AG10803 (cell line): Measurements from ENCODE around the gene KCNG2.

Experiments used
- DNase-seq: peaks from one replicate; pipeline ENCODE4 v3.0.0; 2010; ENCODE audit warnings: low read depth
- H3K4me3 ChIP-seq: 2 replicates; pipeline ENCODE4 v1.5.1; 2011; ENCODE audit warnings: mild to moderate bottlenecking, low read length, control low read depth
- TF ChIP-seq, protein P1 (sequence below): conservative IDR thresholded peaks from 2 replicates; pipeline ENCODE4 v1.5.1; 2011; ENCODE audit warnings: mild to moderate bottlenecking, low read length, control low read depth, inconsistent platforms

Gene KCNG2

DNA sequence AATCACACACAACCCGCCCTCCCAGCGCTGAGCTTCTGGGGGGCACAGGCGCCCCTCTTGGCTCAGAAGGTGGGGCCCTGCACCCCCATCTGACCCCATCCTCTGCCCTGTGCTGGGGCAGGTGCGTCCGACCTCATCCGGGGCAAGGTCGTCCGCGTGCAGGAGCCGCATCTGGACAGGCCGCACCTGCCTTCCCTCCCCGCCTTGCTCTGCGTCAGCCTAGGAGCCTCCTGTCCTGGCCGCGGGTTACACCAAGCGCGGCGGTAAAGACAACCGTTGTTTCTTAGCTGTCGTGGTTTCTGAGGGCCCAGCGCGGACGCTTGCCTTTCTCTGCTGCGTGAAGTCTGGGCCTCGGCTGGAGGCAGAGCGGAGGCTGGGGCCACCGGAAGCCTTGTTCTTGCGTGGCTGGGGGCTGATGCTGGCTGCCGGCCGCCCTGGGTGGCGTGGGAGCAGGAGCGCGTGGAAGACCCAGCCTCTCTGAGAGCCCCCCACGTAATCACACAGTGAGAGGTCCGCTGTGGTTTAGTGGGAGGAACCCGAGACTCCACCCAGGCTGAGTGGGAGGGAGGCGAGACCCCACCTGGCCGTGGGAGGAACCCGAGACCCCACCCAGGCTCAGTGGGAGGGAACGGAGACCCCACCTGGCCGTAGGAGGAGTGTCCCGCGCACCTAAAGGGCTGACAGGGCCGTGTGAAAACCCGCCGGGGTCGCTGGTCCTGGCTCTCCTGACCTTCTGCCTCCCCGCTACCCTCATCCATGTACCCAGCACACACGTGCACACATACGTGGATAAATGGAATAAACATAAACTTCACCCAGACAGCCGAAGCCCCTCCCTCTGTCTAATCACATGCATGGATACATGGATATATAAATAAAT lies 51.8 kb downstream of the KCNG2 start:
- no peak for DNase-seq
- TF ChIP-seq, protein P1, sequence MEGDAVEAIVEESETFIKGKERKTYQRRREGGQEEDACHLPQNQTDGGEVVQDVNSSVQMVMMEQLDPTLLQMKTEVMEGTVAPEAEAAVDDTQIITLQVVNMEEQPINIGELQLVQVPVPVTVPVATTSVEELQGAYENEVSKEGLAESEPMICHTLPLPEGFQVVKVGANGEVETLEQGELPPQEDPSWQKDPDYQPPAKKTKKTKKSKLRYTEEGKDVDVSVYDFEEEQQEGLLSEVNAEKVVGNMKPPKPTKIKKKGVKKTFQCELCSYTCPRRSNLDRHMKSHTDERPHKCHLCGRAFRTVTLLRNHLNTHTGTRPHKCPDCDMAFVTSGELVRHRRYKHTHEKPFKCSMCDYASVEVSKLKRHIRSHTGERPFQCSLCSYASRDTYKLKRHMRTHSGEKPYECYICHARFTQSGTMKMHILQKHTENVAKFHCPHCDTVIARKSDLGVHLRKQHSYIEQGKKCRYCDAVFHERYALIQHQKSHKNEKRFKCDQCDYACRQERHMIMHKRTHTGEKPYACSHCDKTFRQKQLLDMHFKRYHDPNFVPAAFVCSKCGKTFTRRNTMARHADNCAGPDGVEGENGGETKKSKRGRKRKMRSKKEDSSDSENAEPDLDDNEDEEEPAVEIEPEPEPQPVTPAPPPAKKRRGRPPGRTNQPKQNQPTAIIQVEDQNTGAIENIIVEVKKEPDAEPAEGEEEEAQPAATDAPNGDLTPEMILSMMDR: no peak
- no peak overlapping the region for H3K4me3 ChIP-seq

DNA sequence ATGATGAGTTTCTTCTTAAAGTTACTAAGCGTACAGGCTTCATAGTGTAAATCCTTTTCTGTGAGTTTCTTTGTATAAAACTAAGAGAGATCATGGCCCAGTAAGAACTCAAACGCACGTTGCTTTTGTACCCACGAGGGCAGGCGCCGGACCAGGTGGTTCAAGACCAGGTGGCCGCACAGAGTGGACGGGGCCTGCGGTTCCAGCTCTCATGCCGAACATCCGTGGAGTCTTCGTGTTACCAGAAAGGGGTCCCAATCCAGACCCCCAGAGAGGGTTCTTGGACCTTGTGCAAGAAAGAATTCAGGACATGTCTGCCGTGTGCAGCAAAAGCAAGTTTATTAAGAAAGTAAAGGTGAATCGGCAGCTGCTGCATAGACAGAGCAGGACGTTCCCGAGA lies 53.0 kb downstream of the KCNG2 start:
- no peak for DNase-seq
- H3K4me3 ChIP-seq: no peak overlapping the region
- TF ChIP-seq, protein P1: no peak

DNA sequence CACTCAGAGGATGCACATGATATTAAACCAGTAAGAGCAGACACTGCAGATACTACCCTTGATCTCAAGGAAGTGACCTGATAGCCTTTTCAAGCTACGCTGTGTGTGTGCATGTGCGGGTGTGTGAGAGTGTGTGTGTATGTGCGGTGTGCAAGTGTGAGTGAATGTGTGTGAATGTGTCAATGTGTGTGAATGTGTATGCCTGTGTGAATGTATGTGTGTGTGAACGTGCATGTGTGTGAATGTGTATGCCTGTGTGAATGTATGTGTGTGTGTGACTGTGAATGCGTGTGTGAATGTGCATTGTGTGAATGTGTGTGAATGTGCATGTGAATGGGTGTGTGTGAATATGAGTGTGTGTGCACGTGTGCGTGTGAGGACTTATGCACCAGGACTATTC lies 53.8 kb downstream of the KCNG2 start:
- DNase-seq: no peak
- TF ChIP-seq, protein P1: no peak
- no peak overlapping the region for H3K4me3 ChIP-seq

DNA sequence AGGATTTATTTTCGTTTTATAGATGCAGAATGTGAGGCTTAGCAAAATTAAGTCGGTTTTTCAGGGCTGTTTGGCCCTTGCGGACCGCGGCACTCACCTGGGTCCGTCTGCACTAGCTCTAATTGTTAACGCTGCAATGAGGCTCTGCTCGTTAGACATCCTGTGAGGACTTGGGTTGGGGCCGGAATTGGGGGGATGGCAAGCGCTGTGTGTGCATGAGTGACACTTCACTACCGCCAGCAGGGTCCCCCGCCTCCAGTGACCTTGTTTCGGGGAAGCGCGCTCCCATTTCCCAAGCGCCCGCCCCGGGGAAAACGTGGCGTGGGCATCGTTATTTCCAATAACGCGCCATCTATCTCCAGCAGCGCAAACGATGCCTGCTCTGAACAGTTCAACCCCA lies 54.2 kb downstream of the KCNG2 start:
- no peak for DNase-seq
- no peak overlapping the region for H3K4me3 ChIP-seq
- TF ChIP-seq, protein P1: no peak

DNA sequence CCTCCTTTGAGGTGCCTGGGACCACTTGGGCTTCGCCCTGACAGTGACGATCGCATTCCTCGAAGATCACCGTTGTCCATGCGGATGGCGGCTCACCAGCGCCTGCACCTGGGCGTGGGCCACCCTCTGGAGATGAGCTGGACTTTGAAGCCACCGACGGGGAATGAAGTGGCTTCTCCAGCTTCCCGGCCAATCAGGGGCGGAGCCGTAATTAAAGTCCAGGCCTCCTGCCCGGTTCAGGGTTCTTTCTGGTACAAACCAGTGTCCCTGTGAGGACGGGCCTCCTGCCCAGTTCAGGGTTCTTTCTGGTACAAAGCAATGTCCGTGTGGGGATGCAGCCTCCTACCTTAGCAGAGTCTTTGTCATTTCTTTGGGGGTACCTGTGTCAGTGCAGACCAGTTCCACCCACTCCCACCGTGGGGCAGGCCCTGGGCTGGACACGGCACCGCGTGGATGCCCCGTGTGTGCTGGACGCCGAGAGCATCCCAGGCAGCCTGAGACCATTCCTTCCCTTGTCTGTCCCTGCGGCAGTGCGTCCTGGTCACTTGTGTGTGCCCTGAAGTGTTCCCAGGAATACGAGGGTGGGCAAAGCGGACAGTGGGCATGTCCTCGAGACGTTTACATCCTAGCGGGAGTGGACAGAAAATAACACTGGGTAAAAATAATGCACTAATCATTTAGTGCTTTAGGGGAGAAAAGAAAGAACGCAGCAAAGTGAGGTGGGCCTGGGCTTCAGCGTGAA lies 55.0 kb downstream of the KCNG2 start:
- TF ChIP-seq, protein P1: no peak
- no peak overlapping the region for H3K4me3 ChIP-seq
- DNase-seq: no peak

DNA sequence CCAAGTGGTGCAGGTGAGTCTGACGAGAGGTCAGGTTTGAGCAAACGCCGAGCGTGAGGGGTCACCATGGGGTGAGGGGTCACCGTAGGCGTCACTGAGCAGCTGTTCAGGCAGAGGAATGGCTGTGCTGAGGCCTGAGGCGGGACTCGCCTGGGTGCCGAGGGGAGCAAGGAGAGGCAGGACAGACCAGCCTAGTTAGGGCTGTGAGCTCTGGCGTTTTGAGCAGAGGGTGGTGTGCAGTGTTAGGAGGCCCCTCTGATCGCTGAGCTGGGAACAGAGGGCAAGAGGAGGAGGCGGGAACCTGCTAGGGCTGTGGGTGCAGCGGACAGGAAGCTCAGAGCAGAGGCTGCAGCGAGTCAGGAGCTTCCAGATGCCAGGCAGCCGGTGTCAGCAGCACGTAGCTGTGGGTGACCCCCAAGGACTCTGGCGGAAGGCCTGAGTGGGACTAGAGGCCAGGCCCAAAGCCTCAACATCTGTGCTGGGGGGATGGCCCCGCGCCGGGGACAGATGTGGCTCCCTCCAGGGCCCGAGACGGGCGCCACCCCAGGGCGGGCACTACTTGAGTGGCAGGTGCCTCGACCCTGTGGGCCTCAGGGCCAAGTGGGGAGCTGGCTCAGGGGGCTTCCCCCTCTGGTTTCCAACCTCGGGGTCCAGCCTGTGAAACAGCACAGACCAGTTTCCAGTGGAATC lies 55.7 kb downstream of the KCNG2 start:
- TF ChIP-seq, protein P1: no peak
- H3K4me3 ChIP-seq: no peak overlapping the region
- no peak for DNase-seq
